Karpas-422 (cell line): ENCODE results near the gene PSMD3. TPM values are rescaled to one million over a fixed set of nuclear protein-coding genes. Genes with fewer than 3 reads are reported as not detected.

Source experiments
- DNase-seq: peaks from one replicate; pipeline ENCODE4 v3.0.0-alpha.2; 2015
- H2AFZ ChIP-seq: fragments of 200-600 bp; sonication (generic); 2 replicates; pipeline ENCODE4 v1.6.1; 2014; ENCODE audit warnings: antibody characterized with exemption, low read length, mixed read lengths
- H3K27ac ChIP-seq: fragments of 200-600 bp; sonication (generic); 2 replicates; pipeline ENCODE4 v1.5.1; 2014; ENCODE audit warnings: mild to moderate bottlenecking, low read length, moderate library complexity
- H3K27me3 ChIP-seq: fragments of 200-600 bp; sonication (generic); 2 replicates; pipeline ENCODE4 v1.6.1; 2014; ENCODE audit warnings: low read length, mixed read lengths
- H3K36me3 ChIP-seq: fragments of 200-600 bp; sonication (generic); 2 replicates; pipeline ENCODE4 v1.6.1; 2014; ENCODE audit warnings: low read length, mixed read lengths; ENCODE audit not compliant: insufficient read depth
- H3K4me1 ChIP-seq: fragments of 200-600 bp; sonication (generic); 2 replicates; pipeline ENCODE4 v1.6.1; 2014; ENCODE audit warnings: mild to moderate bottlenecking, low read length, mixed read lengths
- H3K4me2 ChIP-seq: fragments of 200-600 bp; sonication (generic); 2 replicates; pipeline ENCODE4 v1.6.1; 2014; ENCODE audit warnings: low read length, low read depth, mild to moderate bottlenecking; ENCODE audit not compliant: poor library complexity, severe bottlenecking
- H3K4me3 ChIP-seq: fragments of 200-600 bp; sonication (generic); 2 replicates; pipeline ENCODE4 v1.5.1; 2014; ENCODE audit warnings: mild to moderate bottlenecking, antibody characterized with exemption, low read length, mixed read lengths
- H3K79me2 ChIP-seq: fragments of 200-600 bp; sonication (generic); 2 replicates; pipeline ENCODE4 v1.6.1; 2014; ENCODE audit warnings: mild to moderate bottlenecking, low read length, mixed read lengths
- H3K9ac ChIP-seq: fragments of 200-600 bp; sonication (generic); 2 replicates; pipeline ENCODE4 v1.6.0; 2014; ENCODE audit warnings: low read length
- H3K9me2 ChIP-seq: fragments of 200-600 bp; sonication (generic), shearing (Covaris generic); replicated peaks from 2 replicates; pipeline ENCODE4 v1.6.0; 2014; ENCODE audit warnings: mild to moderate bottlenecking, low read length, moderate library complexity; ENCODE audit not compliant: insufficient read depth
- H3K9me3 ChIP-seq: fragments of 300-700, 200-600 bp; sonication (generic); 2 replicates; pipeline ENCODE4 v1.6.1; 2014; ENCODE audit warnings: low read length, mixed read lengths
- H4K20me1 ChIP-seq: fragments of 200-600 bp; sonication (generic); 2 replicates; pipeline ENCODE4 v1.6.1; 2014; ENCODE audit warnings: mild to moderate bottlenecking, antibody characterized with exemption, low read length, low read depth; ENCODE audit not compliant: insufficient read depth
- total RNA-seq: library from RNA; depleted of rRNA; stranded (reverse); fragments of >200 nt; shearing (Covaris generic); gene quantifications from 2 replicates; pipeline ENCODE4 v1.2.3, GENCODE V29; 2014; ENCODE audit warnings: low replicate concordance

PSMD3 gene
- total RNA-seq, 1 experiment from 2014 or later, result 87.1 TPM

- Histone ChIP-seq H3K4me2 (no peak overlapping the region), H3K79me2 (no peaks in the 10 kb centered on the region), H3K4me3 (no peak overlapping the region), H3K9ac (no peak overlapping the region), H3K9me3 (no peaks in the 10 kb centered on the region), H4K20me1 (no peaks in the 10 kb centered on the region), H2AFZ (no peak overlapping the region), H3K36me3 (no peaks in the 10 kb centered on the region), H3K27ac (no peak overlapping the region), H3K4me1 (peaks cover 6% of the 10 kb centered on the region; the same call in 1 of the 2 replicates), H3K9me2 (no peaks in the 10 kb centered on the region), H3K27me3 (no peaks in the 10 kb centered on the region)
- DNase-seq, result no peak
Measured at GRCh38 chr17:39973496-39973895, 7.1 kb upstream of the PSMD3 start.

- Histone ChIP-seq H3K4me3 (no peak overlapping the region), H3K27ac (no peak overlapping the region), H4K20me1 (no peaks in the 10 kb centered on the region), H3K4me2 (no peak overlapping the region), H3K27me3 (no peaks in the 10 kb centered on the region), H3K79me2 (no peaks in the 10 kb centered on the region), H3K9me3 (no peaks in the 10 kb centered on the region), H2AFZ (no peak overlapping the region), H3K9me2 (no peaks in the 10 kb centered on the region), H3K4me1 (peaks cover 11% of the 10 kb centered on the region), H3K36me3 (no peaks in the 10 kb centered on the region), H3K9ac (no peak overlapping the region)
- DNase-seq, result no peak
Measured at GRCh38 chr17:39974433-39974832, 6.2 kb upstream of the PSMD3 start.

GRCh38 chr17:39975801-39976200 is 4.8 kb upstream of the PSMD3 start:
- H3K9me2 ChIP-seq, result no peaks in the 10 kb centered on the region
- H3K27me3 ChIP-seq, result no peaks in the 10 kb centered on the region
- peaks cover 2% of the 10 kb centered on the region for H3K79me2 ChIP-seq
- H3K9me3 ChIP-seq, result no peaks in the 10 kb centered on the region
- no peak overlapping the region for H3K27ac ChIP-seq
- no peak overlapping the region for H2AFZ ChIP-seq
- no peak overlapping the region for H3K4me2 ChIP-seq
- H3K9ac ChIP-seq, result no peak overlapping the region
- H3K4me3 ChIP-seq, result no peak overlapping the region
- no peaks in the 10 kb centered on the region for H4K20me1 ChIP-seq
- DNase-seq, result no peak
- H3K4me1 ChIP-seq, result peaks cover 15% of the 10 kb centered on the region
- no peaks in the 10 kb centered on the region for H3K36me3 ChIP-seq

GRCh38 chr17:39979016-39979670 is 1.5 kb upstream of the PSMD3 start:
- Histone ChIP-seq H3K27me3 (no peaks in the 10 kb centered on the region), H3K27ac (no peak overlapping the region), H4K20me1 (peaks cover 18% of the 10 kb centered on the region), H3K36me3 (peaks cover 5% of the 10 kb centered on the region; the same call in 1 of the 2 replicates), H3K4me2 (peak overlapping the region; percentile 73), H3K9me3 (no peaks in the 10 kb centered on the region), H3K9ac (peak overlapping the region; percentile 71; the same call in 1 of the 2 replicates), H3K79me2 (peaks cover 31% of the 10 kb centered on the region), H3K4me3 (peak overlapping the region; percentile 70; the same call in 1 of the 2 replicates), H3K9me2 (no peaks in the 10 kb centered on the region), H3K4me1 (peaks cover 27% of the 10 kb centered on the region), H2AFZ (no peak overlapping the region)
- no peak for DNase-seq

GRCh38 chr17:39979893-39980350 is 685 bp upstream of the PSMD3 start:
- Histone ChIP-seq H4K20me1 (peaks cover 18% of the 10 kb centered on the region), H3K4me1 (peaks cover 27% of the 10 kb centered on the region), H2AFZ (peak overlapping the region; percentile 83), H3K36me3 (peaks cover 9% of the 10 kb centered on the region; the same call in 1 of the 2 replicates), H3K27me3 (no peaks in the 10 kb centered on the region), H3K4me3 (peak overlapping the region; percentile 70), H3K27ac (no peak overlapping the region), H3K9me2 (no peaks in the 10 kb centered on the region), H3K9ac (peak overlapping the region; percentile 71), H3K79me2 (peaks cover 31% of the 10 kb centered on the region), H3K9me3 (no peaks in the 10 kb centered on the region), H3K4me2 (peak overlapping the region; percentile 73)
- DNase-seq, result peak; percentile 65

- H3K9ac ChIP-seq, result peak overlapping the region; percentile 95
- peaks cover 35% of the 10 kb centered on the region for H3K79me2 ChIP-seq
- no peaks in the 10 kb centered on the region for H3K9me2 ChIP-seq
- peaks cover 18% of the 10 kb centered on the region for H4K20me1 ChIP-seq
- H2AFZ ChIP-seq, result no peak overlapping the region
- peaks cover 27% of the 10 kb centered on the region for H3K4me1 ChIP-seq
- H3K27me3 ChIP-seq, result no peaks in the 10 kb centered on the region
- peak; percentile 54 for DNase-seq
- peak overlapping the region; percentile 89 for H3K4me2 ChIP-seq
- H3K27ac ChIP-seq, result peak overlapping the region; percentile 56
- peaks cover 18% of the 10 kb centered on the region; the same call in 1 of the 2 replicates for H3K36me3 ChIP-seq
- H3K4me3 ChIP-seq, result peak overlapping the region; percentile 79
- H3K9me3 ChIP-seq, result no peaks in the 10 kb centered on the region
Measured at GRCh38 chr17:39981207-39981741, 667 bp downstream of the PSMD3 start.

- peaks cover 35% of the 10 kb centered on the region for H3K79me2 ChIP-seq
Measured at GRCh38 chr17:39981766-39982375, 1.3 kb downstream of the PSMD3 start.

GRCh38 chr17:39988206-39988810 is 7.7 kb downstream of the PSMD3 start:
- H3K79me2 ChIP-seq, result peaks cover 8% of the 10 kb centered on the region
- H3K4me3 ChIP-seq, result no peak overlapping the region
- no peak overlapping the region for H3K9ac ChIP-seq
- H3K36me3 ChIP-seq, result peaks cover 56% of the 10 kb centered on the region
- H3K27me3 ChIP-seq, result no peaks in the 10 kb centered on the region
- H4K20me1 ChIP-seq, result no peaks in the 10 kb centered on the region
- no peaks in the 10 kb centered on the region for H3K4me1 ChIP-seq
- no peak overlapping the region for H3K4me2 ChIP-seq
- no peaks in the 10 kb centered on the region for H3K9me2 ChIP-seq
- no peaks in the 10 kb centered on the region for H3K9me3 ChIP-seq
- no peak overlapping the region for H2AFZ ChIP-seq
- no peak overlapping the region for H3K27ac ChIP-seq
- DNase-seq, result no peak

More at GRCh38 chr17:39981766-39982375, 1.3 kb downstream of the PSMD3 start:
- H3K4me1 ChIP-seq, result peaks cover 23% of the 10 kb centered on the region
- no peak overlapping the region for H2AFZ ChIP-seq
- peak overlapping the region; percentile 95 for H3K9ac ChIP-seq
- DNase-seq, result peak; percentile 61
- peaks cover 18% of the 10 kb centered on the region for H4K20me1 ChIP-seq
- no peaks in the 10 kb centered on the region for H3K9me3 ChIP-seq
- H3K27ac ChIP-seq, result 0 out of 2 replicates have a peak overlapping the region, but pooled peaks have one; percentile 56
- H3K4me3 ChIP-seq, result peak overlapping the region; percentile 79
- H3K9me2 ChIP-seq, result no peaks in the 10 kb centered on the region
- H3K4me2 ChIP-seq, result peak overlapping the region; percentile 89
- peaks cover 20% of the 10 kb centered on the region; the same call in 1 of the 2 replicates for H3K36me3 ChIP-seq
- H3K27me3 ChIP-seq, result no peaks in the 10 kb centered on the region
